CD14-positive monocyte (primary cell): Measurements from ENCODE around the gene NANOS3. TPM values are rescaled to one million over a fixed set of nuclear protein-coding genes. Genes with fewer than 3 reads are reported as not detected.

Experiments used
- DNase-seq, 3 donors: peaks; one replicate each; pipeline ENCODE4 v3.0.0-alpha.2; 2011 to 2022
- H2AFZ ChIP-seq: 2 replicates; pipeline ENCODE4 v1.6.0; 2012; ENCODE audit warnings: mild to moderate bottlenecking, low read depth, low read length, inconsistent platforms; ENCODE audit not compliant: insufficient read depth, poor library complexity, severe bottlenecking
- H3K27ac ChIP-seq, 2 donors: 1 replicate in 1 of 2; 2 replicates in 1 of 2; pipeline ENCODE4 v1.5.1; 2012 to 2013; ENCODE audit warnings: low read length in 2 of 2, control low read depth in 1 of 2, inconsistent platforms in 1 of 2, low read depth in 1 of 2, mild to moderate bottlenecking in 1 of 2
- H3K27me3 ChIP-seq, 2 donors: one replicate each; pipeline versions ENCODE4 v1.6.0 to v1.6.1; 2011 to 2013; ENCODE audit warnings: low read length in 2 of 2; ENCODE audit not compliant: control insufficient read depth in 2 of 2, insufficient read depth in 2 of 2
- H3K36me3 ChIP-seq, 2 donors: replicated peaks in 1 of 2; 1 replicate in 1 of 2; 2 replicates in 1 of 2; pipeline versions ENCODE4 v1.5.1 to v1.6.1; 2012 to 2013; ENCODE audit warnings: low read length in 2 of 2, control low read depth in 1 of 2, inconsistent platforms in 1 of 2, mild to moderate bottlenecking in 1 of 2; ENCODE audit not compliant: insufficient read depth in 2 of 2, control insufficient read depth in 1 of 2
- H3K4me1 ChIP-seq, 2 donors: 1 replicate in 1 of 2; 2 replicates in 1 of 2; pipeline versions ENCODE4 v1.5.1 to v1.6.1; 2012 to 2013; ENCODE audit warnings: low read length in 2 of 2, control low read depth in 1 of 2, inconsistent platforms in 1 of 2, mild to moderate bottlenecking in 1 of 2, moderate library complexity in 1 of 2; ENCODE audit not compliant: insufficient read depth in 2 of 2, control insufficient read depth in 1 of 2
- H3K4me2 ChIP-seq: replicated peaks from 2 replicates; pipeline ENCODE3; 2012; ENCODE audit warnings: low read length, moderate library complexity, mild to moderate bottlenecking; ENCODE audit not compliant: poor library complexity, severe bottlenecking; ENCODE audit errors: extremely low read depth
- H3K4me3 ChIP-seq, 3 experiments: fragments of 200-600 bp in 1 of 3; sonication (generic) in 1 of 3; replicated peaks in 1 of 3; 1 replicate in 2 of 3; 2 replicates in 1 of 3; pipeline ENCODE4 v1.5.1; 2011 to 2013; ENCODE audit warnings: low read length in 3 of 3, mild to moderate bottlenecking in 3 of 3, control low read depth in 2 of 3, low read depth in 2 of 3, inconsistent platforms in 1 of 3, moderate library complexity in 1 of 3
- H3K79me2 ChIP-seq: 2 replicates; pipeline ENCODE4 v1.6.0; 2012; ENCODE audit warnings: mild to moderate bottlenecking, control low read depth, inconsistent platforms, low read length, moderate library complexity; ENCODE audit not compliant: insufficient read depth
- H3K9ac ChIP-seq: 2 replicates; pipeline ENCODE4 v1.6.0; 2017; ENCODE audit warnings: low read length, mild to moderate bottlenecking; ENCODE audit not compliant: insufficient read depth, poor library complexity, severe bottlenecking
- H3K9me3 ChIP-seq, 2 donors: replicated peaks in 1 of 2; 1 replicate in 1 of 2; 2 replicates in 1 of 2; pipeline versions ENCODE4 v1.5.1 to v1.6.1; 2012 to 2013; ENCODE audit warnings: low read length in 2 of 2, control low read depth in 1 of 2; ENCODE audit not compliant: control insufficient read depth in 1 of 2, insufficient read depth in 1 of 2
- H4K20me1 ChIP-seq: 2 replicates; pipeline ENCODE4 v1.6.0; 2012; ENCODE audit warnings: mild to moderate bottlenecking, low read length, control low read depth, moderate library complexity; ENCODE audit not compliant: insufficient read depth
- H3K27ac Mint-ChIP-seq, 7 donors: one replicate each; pipeline ENCODE4 v1.8.0; 2020; ENCODE audit warnings: mild to moderate bottlenecking in 7 of 7, mixed read lengths in 7 of 7, moderate library complexity in 6 of 7, inconsistent platforms in 2 of 7
- H3K27me3 Mint-ChIP-seq, 3 donors: one replicate each; pipeline ENCODE4 v1.8.0; 2021 to 2022; ENCODE audit warnings: low read depth in 3 of 3, mild to moderate bottlenecking in 3 of 3, mixed read lengths in 3 of 3, moderate library complexity in 3 of 3, inconsistent platforms in 1 of 3
- H3K36me3 Mint-ChIP-seq, 2 donors: one replicate each; pipeline ENCODE4 v1.8.0; 2020; ENCODE audit warnings: mixed read lengths in 2 of 2, inconsistent platforms in 1 of 2, mild to moderate bottlenecking in 1 of 2
- H3K4me1 Mint-ChIP-seq: one replicate; pipeline ENCODE4 v1.8.0; 2020; ENCODE audit warnings: mild to moderate bottlenecking, mixed read lengths
- H3K4me3 Mint-ChIP-seq, 2 donors: one replicate each; pipeline ENCODE4 v1.8.0; 2020; ENCODE audit warnings: mild to moderate bottlenecking in 2 of 2, mixed read lengths in 2 of 2, moderate library complexity in 1 of 2
- H3K9me3 Mint-ChIP-seq, 7 donors: one replicate each; pipeline ENCODE4 v1.8.0; 2020 to 2022; ENCODE audit warnings: mixed read lengths in 7 of 7, mild to moderate bottlenecking in 6 of 7, moderate library complexity in 6 of 7, inconsistent platforms in 2 of 7
- CTCF ChIP-seq: fragments of 200-600 bp; IDR thresholded peaks from one replicate; pipeline ENCODE4 v1.8.0; 2022; ENCODE audit warnings: antibody characterized with exemption, mild to moderate bottlenecking
- WGBS: methylation state at CpG from one replicate; pipeline ENCODE4 v1.1.5; 2013; ENCODE audit warnings: missing lambda C conversion rate; ENCODE audit not compliant: insufficient coverage; 5-methylcytosine and 5-hydroxymethylcytosine counted together
- intact Hi-C, 2 donors: fragments of 100-400 bp; cut with micrococcal nuclease; formaldehyde crosslinking; loops; one replicate each; pipeline versions ENCODE4 v1.15.0 to v1.15.1; 2023
- polyA plus RNA-seq, 3 donors: library from polyadenylated mRNA; depleted of rRNA in 1 of 3; unstranded in 2 of 3; stranded (reverse) in 1 of 3; fragments of 300-500 nt in 2 of 3; fragments of >200 nt in 1 of 3; fragmentation: Illumina TruSeq in 2 of 3; gene quantifications; 1 replicate in 2 of 3; 2 replicates in 1 of 3; pipeline ENCODE4 v1.2.3, GENCODE V29; 2012 to 2021

The NANOS3 gene
- polyA plus RNA-seq, 3 donors = not detected

DNA sequence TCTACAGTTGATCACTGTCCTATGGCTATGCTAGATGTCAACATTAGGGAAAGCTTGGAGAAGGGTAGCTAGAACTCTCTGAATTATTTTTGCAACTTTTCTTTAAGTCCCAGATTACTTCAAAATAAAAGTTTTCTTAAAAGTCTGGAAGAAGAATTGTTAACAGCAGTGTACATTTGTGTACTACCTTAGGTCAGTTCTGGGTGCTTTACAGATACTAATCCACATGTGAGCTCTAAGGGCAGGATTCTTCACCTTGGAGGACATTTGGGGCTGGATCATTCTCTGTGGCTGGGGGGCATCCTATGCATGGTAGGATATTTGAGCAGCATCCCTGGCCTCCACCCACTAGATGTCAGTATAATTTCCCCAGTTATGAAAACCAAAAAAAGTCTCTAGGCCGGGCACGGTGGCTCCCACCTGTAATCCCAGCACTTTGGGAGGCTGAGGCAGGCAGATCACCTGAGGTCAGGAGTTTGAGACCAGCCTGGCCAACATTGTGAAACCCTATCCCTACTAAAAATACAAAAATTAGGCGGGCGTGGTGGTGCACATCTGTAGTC lies 26.1 kb downstream of the NANOS3 start:
- Mint-ChIP-seq H3K27ac (no peak overlapping the region), H3K9me3 (no peaks in the 10 kb centered on the region), H3K27me3 (peaks cover 0 to 5% (median 3%) of the 10 kb centered on the region in 3 donors), H3K4me1 (peaks cover 18% of the 10 kb centered on the region), H3K36me3 (no peaks in the 10 kb centered on the region), H3K4me3 (no peak overlapping the region)
- H3K36me3 ChIP-seq = no peaks in the 10 kb centered on the region
- 0% methylated on average over 2 of the region's 4 CpGs for WGBS
- H3K4me2 ChIP-seq = no peak overlapping the region
- no peaks in the 10 kb centered on the region for H3K9me3 ChIP-seq
- no peaks in the 10 kb centered on the region for H3K27me3 ChIP-seq
- intact Hi-C loops = no loop called here
- peak; percentile 57 for TF ChIP-seq CTCF
- DNase-seq = no peak
- peaks cover 14 to 20% of the 10 kb centered on the region in 2 donors for H3K4me1 ChIP-seq
- no peak overlapping the region for H3K4me3 ChIP-seq
- H3K9ac ChIP-seq = no peak overlapping the region
- peaks cover 9% of the 10 kb centered on the region for H3K79me2 ChIP-seq
- no peak overlapping the region for H2AFZ ChIP-seq
- no peak overlapping the region for H3K27ac ChIP-seq
- no peaks in the 10 kb centered on the region for H4K20me1 ChIP-seq

- WGBS = 9% methylated on average over 83 of the region's 86 CpGs
- peak within 1 kb of the TSS in 1 of 2 donors; percentile 78 for H3K27ac ChIP-seq
- Mint-ChIP-seq H3K27ac (peak within 1 kb of the TSS; percentile 25 to 88 (median 56)), H3K4me3 (peak within 1 kb of the TSS; percentile 82 to 83), H3K36me3 (peaks cover 7 to 21% of the 10 kb centered on the region in 2 donors), H3K4me1 (peaks cover 20% of the 10 kb centered on the region), H3K9me3 (no peaks in the 10 kb centered on the region), H3K27me3 (peaks cover 0 to 2% (median 1%) of the 10 kb centered on the region in 3 donors)
- no peaks in the 10 kb centered on the region for H3K9me3 ChIP-seq
- no peaks in the 10 kb centered on the region for H4K20me1 ChIP-seq
- peaks cover 19 to 26% of the 10 kb centered on the region in 2 donors for H3K4me1 ChIP-seq
- H3K9ac ChIP-seq = peak within 1 kb of the TSS; percentile 82
- H3K27me3 ChIP-seq = no peaks in the 10 kb centered on the region
- DNase-seq = peak; percentile 80 to 85 (median 84)
- peaks cover 9% of the 10 kb centered on the region for H3K79me2 ChIP-seq
- intact Hi-C loops = no loop called here
- H3K4me2 ChIP-seq = peak within 1 kb of the TSS; percentile 96
- H3K4me3 ChIP-seq = peak within 1 kb of the TSS; percentile 63 to 86 (median 86)
- H3K36me3 ChIP-seq = peaks cover 2 to 6% of the 10 kb centered on the region in 2 donors
- H2AFZ ChIP-seq = peak within 1 kb of the TSS; percentile 94
- no peak for TF ChIP-seq CTCF
These were observed 28.9 kb downstream of the NANOS3 start, which contains the start of the genes BRME1 and CC2D1A for GRCh38 chr19:13905634-13906520. BRME1 (minus strand) TSS chr19:13906117; CDS start chr19:13904892, 1,225 bp downstream. CC2D1A (plus strand) TSS chr19:13906201; CDS start chr19:13906442, 241 bp downstream.
